Fibroblast of upper back skin (primary cell): ENCODE measurements around the gene RTP3.

Experiments used
- DNase-seq: peaks from one replicate; pipeline ENCODE4 v3.0.0-alpha.2; 2013

RTP3 gene

DNA sequence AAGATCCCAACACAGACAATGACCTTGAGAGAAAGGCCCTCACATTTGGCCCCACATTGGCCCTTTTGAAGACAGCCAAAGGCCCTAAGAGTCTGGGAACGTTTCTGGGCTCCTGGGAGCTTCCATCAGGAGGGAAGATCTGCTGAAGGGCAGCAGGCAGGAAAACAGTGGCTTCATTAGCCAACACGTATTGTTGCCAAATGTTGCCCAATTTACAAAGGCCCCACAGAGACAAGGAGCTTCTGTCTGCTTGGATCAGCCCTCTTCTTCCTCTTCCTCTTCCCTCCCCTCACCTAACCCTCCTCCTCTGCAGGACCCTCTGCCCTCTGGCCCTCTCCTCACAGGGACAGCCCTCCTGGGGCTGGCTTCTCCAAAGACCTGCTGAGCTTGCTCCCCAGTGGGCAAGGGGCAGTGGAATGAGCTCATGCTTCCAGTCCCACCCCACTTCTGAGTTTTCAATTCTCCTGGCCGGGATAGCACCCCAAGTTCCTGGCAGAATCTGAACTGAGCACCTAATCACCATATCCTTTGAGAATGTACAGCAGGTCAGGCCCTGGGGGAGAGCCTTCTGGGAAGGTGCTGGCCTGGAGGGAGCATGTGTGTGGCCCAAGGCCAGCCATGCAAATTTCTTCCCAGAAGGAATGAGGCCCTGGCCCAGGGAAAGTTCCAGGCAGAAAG is 28.0 kb upstream of the RTP3 start:
- no peak for DNase-seq

DNA sequence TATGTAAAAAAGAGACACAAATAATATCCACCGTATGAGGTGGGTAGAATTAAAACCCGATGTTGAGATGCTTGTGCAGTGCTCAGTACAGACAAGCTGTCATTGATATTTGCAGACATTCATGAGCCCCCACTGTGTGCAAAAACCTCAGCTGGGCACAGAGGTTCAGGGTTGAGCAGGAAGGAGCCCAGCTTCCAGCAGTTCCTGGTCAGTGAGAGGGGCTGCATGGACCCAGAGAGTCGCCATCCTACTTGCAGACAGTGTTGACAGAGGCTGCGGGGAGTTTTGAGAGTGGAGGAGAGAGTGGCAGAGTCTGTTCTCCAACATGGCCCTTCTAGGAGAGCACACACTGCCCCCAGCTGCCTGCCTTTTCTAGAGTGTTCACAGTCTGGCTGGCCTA is 26.9 kb upstream of the RTP3 start:
- DNase-seq: no peak

DNA sequence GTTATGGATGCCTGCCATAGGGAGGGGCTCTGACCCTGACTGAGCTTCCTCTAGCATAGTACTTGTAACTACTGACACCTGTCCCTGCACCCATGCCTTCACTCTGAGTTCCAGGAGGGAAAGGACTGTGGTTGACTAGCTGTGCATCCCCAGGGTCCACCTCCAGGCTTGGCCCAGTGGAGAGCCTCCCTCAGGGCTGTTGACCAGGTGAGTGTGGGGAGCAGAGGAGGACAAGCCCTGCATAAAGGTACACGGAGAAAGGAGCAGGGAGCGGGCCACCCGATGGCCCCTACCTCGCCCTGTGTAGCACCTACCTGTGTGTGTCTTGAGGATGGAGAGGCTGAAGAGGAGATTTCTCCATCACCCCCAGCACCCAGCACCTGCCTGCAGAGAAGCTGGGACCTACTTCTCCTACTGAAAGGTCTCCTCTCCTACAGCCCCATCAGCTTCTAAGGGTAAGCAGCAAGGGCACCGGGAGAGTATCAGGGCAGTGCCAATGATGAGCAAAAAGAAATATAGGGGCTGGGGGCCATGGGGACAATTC is 26.3 kb upstream of the RTP3 start:
- DNase-seq: no peak

DNA sequence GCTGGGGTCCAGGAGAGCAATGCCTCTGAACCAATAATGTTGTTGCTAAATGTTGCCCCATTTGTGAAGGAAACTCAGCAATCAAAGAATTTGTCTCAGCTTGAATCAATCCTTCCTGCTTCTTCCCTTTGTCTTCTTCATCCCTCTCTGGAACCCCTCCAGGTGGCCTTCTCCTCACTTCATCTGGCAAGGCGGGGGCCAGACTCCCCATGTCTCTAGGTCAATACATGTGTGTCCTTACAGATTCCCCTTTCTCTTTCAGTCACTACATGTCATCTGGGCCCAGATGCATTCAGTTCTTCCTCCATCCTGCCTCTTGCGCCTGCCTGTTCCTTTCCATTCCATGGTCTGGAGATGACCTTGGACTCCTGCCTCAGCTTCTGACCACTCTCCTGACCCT is 25.0 kb upstream of the RTP3 start:
- no peak for DNase-seq

DNA sequence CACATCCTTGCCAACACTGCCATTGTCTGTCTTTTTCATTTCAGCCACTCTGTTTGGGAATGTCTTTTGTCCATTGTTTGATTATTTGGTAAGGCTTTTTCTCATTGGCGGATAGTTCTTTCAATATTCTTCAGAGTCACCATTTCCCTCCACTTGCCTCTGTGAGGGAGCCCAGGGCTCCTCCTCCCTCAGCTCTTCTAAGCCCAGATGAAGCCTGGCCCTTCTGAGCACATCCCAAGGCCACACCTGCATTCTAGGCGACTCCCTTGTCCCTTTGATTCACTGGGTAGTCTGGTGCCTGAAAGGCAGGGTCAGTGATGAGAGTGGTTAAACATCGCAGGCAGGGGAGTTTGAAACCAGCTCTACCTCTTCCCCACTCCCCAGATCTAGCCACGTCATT is 20.6 kb upstream of the RTP3 start:
- no peak for DNase-seq

DNA sequence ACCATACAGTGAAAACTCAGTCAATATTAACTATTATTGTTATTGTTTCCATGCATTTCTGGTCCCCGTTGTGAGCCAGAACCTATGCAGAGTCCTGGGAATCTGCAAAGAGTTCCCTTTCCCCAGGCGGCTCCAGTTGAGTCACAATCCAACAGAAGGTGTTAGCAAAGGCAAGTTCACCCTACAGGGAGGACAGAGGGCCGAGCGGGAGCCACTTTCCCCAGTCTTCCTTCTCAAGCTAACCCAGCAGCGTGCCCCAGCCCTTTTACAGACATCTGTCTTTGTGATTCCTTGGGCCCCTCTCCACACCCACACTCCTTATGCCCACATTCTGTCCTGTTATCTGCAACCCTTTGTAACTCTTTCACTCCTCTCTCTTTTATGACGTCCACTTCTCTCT is 20.0 kb upstream of the RTP3 start:
- no peak for DNase-seq

DNA sequence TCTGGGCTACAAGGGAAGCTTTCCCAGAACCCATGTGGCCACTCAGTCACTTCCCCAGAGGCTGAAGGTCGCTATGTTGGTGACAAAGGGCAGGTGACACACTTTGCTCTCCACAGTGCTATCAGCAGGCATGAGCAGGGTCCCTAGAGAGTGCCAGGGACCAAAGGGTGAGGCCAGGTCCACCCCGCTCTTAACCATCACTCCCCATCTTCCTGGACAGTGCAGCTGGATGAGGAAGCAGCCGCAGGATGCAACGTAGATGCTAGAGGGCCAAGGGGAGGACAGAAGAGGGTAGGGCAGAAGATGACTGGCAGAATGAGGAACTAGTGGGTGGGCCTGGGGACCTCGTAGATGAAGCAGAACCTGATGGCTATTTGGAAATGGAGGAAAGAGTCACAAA is 19.4 kb upstream of the RTP3 start:
- DNase-seq: no peak

DNA sequence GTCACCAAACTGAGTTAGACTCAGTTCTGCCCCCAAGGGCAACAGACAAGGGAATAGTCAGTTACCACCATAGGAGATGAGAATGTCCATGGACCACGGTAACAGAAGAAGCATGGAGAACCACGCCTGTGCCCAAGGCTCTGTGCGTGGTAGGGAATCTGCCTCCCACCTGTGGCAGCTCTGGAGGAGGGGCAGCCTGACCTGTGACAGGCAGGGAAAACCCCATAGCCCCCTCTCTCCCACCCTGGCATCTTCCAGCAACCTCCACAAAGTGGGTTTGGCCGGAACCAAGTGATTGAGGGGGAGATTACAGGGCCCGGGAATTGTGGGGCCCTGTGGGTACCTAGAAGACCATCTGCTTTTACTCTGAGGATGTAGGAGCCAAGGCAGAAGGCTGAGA is 18.8 kb upstream of the RTP3 start:
- no peak for DNase-seq

DNA sequence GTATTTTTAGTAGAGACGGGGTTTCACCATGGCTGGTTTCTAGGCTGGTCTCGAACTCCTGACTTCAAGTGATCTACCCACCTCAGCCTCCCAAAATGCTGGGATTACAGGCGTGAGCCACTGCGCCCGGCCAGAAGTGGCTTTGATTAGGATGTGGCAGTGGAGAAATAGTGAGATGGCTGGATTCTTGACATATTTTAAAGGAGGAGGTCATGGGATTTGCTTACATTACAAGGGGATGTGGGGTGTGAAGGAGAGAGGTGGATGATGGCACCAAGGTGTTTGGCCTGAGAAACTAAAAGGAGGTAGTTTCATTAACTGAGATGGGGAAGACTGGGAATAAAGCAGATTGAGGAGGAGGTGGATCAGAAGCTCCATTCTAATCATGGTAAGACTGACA is 18.1 kb upstream of the RTP3 start:
- no peak for DNase-seq

DNA sequence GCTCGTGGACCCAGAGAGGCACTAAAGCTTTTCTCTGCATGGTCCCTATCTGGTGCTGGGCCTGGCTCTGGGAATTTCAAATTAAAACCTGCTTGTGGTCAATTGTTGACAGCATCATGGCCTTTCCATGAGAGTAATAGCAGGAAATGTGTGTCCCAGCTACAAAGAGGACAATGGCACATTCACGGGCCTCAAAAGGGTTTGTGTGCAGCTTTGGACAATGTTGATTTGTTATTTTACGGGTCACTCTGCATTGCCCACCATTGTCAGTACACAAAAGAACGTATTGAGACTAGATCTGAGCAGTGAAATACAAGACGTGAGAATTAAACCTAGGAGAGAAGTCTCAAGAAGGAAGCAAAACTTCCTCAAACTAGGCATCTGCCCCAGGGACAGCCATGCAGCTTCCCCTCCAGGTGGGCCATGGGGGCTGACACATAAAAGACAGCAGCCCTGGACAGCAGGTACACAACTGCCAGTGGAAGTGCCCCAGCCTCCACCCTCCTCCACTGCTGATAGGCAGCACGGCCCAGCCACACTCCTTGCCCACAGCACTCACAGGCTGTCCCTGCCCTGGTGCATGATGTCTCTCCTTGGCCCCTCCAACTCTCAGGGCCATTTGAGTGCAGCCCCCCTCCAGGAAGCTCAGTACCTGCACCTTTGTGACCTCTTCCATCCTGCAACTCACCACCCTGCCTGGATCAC is 17.1 kb upstream of the RTP3 start:
- no peak for DNase-seq

DNA sequence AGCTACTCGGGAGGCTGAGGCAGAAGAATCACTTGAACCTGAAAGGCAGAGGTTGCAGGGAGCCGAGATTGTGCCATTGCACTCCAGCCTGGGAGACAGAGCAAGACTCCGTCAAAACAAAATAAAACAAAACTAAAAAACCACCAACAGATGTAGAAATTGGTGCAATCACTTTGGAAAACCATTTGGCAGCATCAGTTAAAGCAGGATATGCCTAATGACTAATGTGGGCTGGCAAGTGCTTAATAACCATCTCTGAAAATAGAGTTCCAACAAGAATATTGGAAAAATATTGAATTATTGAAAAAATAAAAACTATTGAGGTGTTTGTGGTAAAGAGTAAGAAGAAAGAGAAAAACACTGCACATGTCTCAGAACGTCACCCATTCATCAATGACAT is 16.1 kb upstream of the RTP3 start:
- DNase-seq: no peak

DNA sequence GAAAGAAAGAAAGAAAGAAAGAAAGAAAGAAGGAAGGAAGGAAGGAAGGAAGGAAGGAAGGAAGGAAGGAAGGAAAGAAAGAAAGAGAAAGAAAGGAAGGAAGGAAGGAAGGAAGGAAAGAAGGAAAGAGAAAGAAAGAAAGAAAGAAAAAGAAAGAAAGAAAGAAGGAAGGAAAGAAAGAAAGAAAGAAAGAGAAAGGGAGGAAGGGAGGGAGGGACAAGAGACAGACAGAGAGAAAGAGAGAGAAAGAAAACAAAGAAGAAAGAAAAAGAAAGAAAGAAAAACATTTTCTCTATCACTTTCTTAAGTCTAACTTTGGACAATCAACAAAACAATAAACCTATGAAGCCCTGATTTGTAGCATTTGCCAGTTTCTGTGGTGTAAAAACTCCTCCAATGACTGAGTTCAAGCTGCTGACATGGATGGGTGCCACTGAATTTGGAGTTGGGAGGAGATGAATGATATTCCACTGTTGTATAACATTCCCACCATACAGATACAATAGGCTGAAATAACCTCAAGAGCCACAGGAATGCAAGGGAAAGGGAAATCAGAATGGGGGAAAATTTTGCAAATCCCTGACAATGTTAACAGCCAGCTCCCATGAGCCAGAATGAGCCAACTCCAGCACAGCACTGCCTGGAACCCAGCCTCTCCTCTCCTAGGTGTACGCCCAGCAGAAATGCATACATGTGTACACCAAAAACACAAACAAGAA is 15.0 kb upstream of the RTP3 start:
- DNase-seq: peak; percentile 96

DNA sequence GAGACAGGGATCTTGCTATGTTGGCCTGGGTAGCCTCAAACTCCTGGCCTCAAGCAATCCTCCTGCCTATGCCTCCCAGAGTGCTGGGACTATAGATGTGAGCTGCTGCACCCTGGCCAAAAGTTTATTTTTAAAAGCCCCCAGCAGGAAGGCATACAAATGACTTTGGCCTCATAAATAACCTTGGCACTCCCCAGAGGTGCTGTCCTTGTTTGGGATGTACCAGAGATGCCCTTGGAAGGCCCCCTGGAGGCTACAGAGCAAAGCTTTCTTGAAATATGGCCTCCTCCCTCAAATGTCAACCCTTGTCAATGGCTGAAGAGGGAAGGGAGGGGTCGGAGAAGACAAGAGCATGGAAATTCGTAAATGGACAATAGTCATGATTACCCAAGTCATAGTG is 14.0 kb upstream of the RTP3 start:
- no peak for DNase-seq

DNA sequence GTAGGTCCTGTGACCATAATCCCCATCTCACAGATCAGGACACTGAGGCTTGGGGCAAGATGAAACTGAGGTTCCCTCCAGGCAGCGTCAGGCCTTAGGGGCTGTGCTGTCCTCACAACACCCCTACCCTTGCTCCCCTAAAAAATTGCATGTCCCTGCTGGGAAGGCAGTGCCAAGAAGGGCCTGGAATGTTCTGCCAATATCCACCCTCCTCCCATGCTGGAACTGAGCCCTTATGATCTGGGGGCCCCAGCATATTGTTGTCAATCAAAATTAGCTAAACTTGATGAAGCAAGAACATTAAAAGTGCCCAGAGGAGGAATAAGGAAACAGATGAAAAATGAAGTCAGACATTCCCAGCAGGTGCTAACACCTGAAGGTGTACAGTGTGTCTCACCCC is 13.4 kb upstream of the RTP3 start:
- DNase-seq: no peak

DNA sequence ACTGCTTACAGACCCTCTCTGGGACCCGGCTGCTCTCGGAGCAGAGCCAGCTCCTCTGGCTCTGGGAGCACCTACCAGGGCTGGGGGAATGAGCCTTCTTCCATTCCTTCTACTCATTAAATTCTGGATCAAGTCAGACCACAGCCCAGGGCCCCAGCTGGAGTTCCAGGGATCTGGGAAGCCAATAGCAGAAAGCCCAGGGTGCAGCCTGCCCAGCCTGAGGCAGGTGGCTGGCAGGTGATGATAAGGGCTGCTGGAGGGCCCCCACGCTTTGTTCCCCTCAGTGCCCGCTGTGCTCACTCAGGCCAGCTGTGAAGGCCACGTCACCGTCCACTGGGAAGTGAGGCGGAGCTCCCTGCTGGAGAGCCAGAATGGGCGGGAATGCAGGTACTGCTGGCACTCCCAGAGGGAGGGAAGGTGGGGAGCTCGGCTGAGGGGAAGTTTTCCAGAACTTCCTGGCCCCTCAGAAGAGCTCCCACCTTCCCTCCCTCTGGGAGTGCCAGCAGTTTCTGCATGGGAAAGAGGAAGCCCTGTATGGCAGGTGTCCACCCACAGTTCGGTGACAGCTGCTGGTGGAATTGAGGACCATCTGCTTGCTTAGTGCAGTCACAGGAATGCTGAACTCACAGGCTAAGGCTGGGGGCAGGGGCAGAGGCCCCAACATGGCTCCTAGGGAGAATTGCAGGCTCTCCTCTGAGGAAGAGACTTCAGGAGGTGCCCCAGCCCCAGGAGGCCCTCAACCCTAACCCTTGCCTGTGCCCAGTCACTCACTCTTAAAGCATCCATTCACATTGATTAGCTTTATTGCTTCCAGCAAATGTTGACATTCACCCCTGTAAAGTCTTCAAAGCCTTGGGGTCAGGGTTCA is 12.6 kb upstream of the RTP3 start:
- DNase-seq: no peak

DNA sequence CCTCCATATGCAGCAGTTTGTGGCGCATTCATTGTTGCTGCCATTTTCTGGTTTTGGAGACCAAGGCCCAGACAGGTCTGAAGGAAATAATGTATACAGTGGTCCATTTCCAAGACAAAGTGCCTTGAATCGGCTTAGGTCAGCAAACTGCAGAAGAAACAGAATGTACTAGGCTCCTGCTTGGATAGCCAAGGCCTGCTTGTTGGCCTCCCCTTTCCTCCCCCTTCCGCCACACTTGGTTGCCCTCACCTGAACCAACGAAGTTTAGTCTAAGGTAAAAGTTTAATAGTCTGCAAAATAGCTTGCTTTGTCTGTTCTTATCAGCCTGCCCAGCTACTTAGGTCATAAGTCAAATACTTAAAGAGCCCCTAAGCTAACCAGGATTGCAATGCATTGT is 12.0 kb upstream of the RTP3 start:
- DNase-seq: no peak

DNA sequence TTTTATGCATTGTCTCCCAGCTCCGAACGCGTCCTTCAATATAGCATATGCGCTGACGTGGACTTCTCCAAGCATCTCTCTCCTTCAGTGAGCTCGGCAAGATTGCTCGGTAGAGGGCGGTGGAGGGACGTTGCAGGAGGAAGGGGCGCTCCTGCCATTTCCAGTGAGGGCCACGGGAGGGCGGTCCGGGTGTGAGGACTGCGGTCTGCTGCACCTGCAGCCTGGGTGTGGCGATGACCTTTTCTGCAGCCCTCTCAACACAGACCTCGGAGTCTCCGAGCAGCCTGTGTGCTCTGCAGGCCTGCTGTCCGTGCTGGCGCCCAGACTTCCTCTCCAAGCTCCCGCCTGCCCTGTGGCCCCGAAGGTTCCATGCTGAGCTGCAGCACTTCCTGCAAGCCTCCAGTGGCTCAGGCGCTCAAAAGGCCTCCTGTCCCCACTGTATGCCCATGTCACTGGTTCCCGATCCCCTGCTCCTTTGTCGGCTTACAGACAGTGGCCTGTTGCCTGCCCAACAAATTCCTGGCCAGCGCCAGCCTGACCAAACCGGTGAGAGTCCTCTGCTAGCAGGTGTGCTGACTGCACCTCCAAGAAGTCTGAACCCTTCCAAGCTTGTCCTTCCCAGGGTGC is 8.9 kb upstream of the RTP3 start:
- DNase-seq: peak; percentile 85

DNA sequence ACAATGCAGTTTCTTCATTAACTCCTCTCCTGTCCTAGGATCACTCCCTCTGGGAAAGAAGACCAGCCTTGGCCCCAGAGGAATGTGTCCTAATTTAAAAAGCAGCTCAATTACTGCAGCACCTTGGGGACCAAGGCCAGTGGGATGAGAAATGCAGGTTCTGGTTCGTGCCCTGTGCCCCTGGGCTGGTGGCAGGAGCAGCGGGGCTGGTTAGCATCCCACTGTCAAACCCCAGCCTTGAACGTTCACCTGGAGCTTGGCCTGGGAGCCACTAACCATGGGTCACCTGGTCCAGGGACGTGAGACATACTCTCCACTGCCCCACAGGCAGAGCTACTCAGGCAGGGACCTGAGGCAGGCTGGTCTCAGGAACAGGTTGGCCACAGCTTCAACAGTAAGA is 8.4 kb upstream of the RTP3 start:
- no peak for DNase-seq

DNA sequence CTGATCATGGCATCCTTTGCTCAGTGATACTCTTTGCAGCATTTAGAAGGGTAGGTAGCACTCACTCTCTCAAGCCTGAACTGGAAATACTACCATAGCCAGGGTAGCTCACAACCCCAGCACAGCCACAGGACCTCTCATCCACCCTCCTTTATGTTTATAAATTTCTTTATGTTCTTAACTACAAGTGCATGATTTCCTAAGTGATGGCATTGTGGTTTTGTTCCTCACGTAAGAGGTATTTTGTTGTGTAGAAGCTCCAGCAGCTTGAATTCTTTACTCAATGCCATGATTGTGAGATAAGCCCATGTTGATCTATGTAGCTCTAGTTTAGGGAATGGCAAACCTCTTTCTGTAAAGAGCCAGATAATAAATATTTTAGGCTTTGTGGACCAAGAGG is 7.9 kb upstream of the RTP3 start:
- peak; percentile 52 for DNase-seq

DNA sequence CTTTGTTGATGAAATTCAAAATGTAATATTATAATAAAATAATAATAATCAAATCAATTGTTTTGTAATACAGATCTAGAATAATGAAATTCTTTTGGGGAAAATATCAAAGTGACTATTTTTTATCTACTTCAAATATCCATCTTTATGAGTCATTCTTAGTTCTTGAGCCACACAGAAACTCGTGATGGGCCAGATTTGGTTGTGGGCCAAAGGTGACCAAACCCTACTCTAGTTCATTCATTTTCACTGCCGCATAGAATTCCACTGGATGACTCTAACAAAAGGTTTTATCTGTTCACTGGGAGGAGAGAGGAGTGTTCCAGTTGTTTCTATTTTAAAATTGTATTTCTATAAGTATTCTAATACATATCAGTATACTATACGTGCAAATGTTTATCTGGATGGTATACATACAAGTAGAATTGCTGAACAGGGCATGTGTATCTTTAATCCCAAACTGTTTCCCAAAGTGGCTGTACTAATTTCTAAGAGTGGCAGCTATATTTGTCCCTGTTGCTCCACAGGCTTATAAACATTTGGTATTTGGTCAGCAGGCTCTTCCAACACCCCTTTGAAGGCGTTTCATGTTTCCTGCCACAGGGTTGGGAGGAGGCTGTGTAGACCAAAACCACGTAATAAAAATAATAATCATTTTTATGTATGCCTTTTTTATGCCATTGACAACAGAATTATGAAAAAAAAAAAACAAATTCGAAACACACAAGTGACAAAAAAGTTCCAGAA is 7.3 kb upstream of the RTP3 start:
- no peak for DNase-seq

DNA sequence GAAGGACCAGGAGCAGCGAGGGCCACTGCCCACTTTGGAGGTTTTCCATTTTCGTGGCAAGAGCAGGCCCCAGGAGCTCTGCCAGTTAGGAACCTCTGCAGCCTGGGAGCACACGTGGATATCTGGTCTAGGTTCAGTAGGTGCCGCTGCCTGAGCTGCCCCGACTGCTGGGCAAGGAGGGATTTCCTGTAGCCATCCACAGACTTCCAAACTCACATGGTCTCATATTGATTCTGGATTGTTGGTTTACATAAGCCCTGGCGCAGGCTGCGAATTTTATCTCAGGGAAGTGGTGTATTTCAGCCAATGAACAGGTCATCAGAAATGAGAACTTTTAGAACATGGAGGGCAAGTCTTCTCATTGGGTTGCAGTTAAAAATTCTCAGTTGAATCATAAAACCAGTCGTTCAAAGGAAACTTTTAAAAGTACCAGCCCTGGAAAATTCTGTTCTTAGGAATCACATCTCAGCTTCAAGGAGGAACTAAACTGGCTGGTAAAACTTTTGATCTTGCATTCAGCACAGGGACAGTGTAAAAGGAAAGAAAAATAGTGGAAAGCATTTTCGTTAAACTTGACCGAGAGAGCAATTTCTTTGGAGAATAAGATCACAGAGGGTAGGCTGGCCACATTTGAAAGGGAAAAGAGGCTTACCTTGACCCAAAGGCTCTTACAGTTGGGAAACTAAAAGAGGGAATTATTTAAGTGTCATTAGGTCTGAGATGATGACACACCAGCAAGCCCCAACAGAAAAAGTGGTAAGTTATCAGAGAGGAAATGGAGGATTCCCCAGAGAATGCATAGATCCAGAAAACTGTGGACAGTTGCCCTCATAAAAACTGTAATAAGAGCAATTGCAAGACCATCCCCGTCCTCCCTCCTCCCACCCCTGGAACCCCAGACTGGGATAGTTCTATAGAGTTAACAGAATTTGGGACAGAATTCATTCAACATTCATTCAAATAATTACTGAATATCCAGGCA is 6.4 kb upstream of the RTP3 start:
- DNase-seq: no peak
